Measurements from ENCODE around the gene MGARP. TPM values are rescaled to one million over a fixed set of nuclear protein-coding genes. Genes with fewer than 3 reads are reported as not detected.

The MGARP gene
- total RNA-seq, 2 donors from 2014 or later = 0.98 TPM; not detected in 1

DNA sequence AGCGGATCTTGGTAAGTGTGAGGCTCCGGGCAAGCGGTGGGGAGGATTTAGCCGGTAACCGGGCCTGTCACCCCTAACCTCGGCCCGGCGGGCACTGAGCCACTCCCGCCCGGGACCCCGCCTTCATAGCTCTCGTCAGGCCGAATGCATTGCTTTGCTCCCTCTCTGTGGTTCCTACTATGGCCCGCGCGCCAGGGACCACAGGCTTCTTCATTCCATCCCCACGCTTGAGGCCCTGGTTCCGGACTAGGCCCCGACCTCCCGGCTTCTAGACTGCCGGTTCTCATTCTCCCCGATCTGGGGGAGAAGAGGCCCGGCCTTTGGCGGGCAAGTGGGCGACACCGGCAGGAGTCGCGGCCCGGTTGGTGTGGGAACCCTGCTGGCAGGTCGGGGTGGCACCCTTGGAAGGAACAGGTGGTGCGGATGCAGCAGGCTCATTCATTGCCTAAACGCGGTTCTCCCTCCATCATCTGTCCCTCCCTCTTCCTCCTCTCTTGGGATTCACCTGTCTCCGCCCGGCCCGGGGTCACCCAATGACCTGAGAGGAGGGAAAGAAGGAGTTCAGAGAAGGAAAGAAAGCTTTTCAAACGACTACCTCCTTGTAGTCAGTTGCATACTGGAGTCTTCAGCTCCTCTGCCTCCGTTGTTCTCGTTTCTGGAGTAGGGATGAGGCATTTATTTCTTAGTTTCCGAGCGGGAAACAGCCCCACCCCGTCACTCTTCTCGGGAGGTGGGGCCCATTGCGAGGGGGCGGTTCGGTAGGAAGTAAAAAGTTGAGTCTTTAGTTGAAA lies 22.0 kb upstream of the MGARP start, which contains the start of gene NDUFC1:
NDUFC1 (minus strand) TSS at position 657 of the 791 bp plus-strand sequence. CDS start 6,679 bp downstream, outside the sequence.
- Mint-ChIP-seq H3K27ac (peak within 1 kb of the TSS; percentile 97), H3K36me3 (ENCODE audit: low read depth) (peaks cover 56% of the 10 kb centered on the region), H3K4me1 (peaks cover 10% of the 10 kb centered on the region), H3K4me3 (peak within 1 kb of the TSS; percentile 85), H3K27me3 (no peaks in the 10 kb centered on the region), H3K9me3 (no peaks in the 10 kb centered on the region)
- ATAC-seq (replicated peaks) = peak; percentile 49

DNA sequence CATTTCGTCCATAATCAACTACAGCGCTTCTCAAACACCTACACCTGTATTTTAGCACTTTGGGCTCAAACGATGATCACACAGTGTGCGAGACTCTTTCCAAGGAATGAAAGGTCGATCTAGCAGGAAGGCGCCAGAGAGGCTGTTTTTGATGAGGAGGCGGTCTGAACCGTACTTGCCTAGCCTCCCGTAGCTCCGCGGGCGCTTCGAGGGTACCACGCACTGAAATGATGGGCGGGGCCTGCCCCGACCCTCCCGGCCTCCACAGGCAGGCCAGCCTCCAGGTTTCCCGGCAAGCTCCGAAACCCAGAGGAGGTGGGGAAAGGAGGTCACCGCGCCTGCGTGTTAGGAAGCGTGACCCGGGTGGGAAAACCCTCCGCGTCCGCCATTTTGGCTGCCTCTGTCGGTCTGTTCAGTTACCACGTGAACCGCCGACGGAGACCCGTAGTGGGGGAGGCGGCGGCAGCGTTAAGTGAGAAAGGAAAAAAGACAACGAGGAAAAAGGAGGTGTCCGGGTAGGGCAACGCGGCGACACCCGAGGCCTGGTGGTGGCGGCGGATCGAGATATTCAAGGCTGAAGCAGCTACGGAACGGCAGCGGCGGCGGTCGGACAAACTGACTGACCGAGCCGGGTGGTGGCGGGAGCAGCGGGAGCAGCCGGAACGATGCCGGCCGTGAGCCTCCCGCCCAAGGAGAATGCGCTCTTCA lies 21.2 kb upstream of the MGARP start, which contains the start of gene NAA15:
NAA15 (plus strand) TSS at position 393 of the 708 bp plus-strand sequence; CDS start at position 666, 273 bp downstream.
- H3K9me3 Mint-ChIP-seq = no peaks in the 10 kb centered on the region
- peak within 1 kb of the TSS; percentile 85 for H3K4me3 Mint-ChIP-seq
- peak; percentile 90 for ATAC-seq (replicated peaks)
- no peaks in the 10 kb centered on the region for H3K27me3 Mint-ChIP-seq
- peaks cover 8% of the 10 kb centered on the region for H3K4me1 Mint-ChIP-seq
- H3K36me3 Mint-ChIP-seq (ENCODE audit: low read depth) = peaks cover 49% of the 10 kb centered on the region
- H3K27ac Mint-ChIP-seq = peak within 1 kb of the TSS; percentile 97

DNA sequence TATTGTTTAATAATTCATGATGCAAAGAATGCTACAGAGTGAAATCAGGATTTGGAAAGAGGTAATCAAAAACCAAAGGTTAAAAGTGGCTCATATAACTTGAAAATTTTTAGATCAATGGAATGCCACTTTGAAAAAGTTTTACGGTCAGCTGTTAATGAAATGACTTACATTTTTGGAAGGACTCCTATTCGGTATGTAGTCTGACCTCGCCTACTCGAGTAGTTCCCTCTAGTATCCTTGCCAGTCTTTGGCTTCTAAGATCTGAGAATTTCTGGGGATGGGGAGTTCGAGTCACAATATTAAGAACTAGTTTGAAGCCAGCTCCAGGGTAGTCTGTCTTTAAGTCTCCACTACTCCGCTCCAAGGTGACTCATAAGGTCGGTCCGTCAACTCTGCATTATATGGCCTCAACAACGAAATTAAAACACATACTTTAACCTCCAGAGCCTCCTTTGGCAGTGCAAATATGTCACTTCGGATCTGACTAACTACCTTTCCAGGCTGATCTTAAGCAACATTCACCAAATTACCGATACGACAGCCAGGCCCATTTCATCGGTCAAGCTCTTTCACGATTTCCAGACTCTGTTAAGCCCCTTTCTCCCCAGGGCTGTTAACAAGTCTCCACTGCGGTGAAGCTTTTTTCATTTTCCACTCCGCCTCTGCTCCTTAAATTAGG lies 20.5 kb upstream of the MGARP start:
- Mint-ChIP-seq H3K9me3 (no peaks in the 10 kb centered on the region), H3K36me3 (ENCODE audit: low read depth) (peaks cover 47% of the 10 kb centered on the region), H3K27ac (peak overlapping the region; percentile 97), H3K4me1 (peaks cover 8% of the 10 kb centered on the region), H3K27me3 (no peaks in the 10 kb centered on the region), H3K4me3 (peak overlapping the region; percentile 85)
- peak; percentile 53 for ATAC-seq (replicated peaks)

DNA sequence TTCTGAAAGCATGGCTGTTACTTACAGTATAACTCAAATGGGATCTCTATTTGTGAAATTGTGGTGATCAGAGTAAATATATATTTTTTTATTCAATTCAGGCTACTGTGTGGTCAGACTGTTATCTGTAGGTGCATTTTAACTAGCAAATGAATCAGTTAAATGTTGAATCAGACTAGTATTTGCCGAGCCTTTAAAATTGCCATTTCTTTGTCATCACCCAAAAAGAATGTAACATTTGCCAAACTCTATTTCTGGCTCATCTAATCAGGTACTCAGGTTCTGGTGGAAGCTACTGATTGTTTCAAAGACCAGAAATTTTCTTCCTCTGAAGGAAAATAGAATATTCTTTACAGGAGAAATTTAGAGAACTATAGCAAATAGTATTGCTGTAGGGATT lies 19.5 kb upstream of the MGARP start:
- peak overlapping the region; percentile 85 for H3K4me3 Mint-ChIP-seq
- no peak for ATAC-seq (replicated peaks)
- no peaks in the 10 kb centered on the region for H3K27me3 Mint-ChIP-seq
- no peaks in the 10 kb centered on the region for H3K9me3 Mint-ChIP-seq
- H3K4me1 Mint-ChIP-seq = peaks cover 13% of the 10 kb centered on the region
- peaks cover 47% of the 10 kb centered on the region for H3K36me3 Mint-ChIP-seq (ENCODE audit: low read depth)
- H3K27ac Mint-ChIP-seq = no peak overlapping the region

DNA sequence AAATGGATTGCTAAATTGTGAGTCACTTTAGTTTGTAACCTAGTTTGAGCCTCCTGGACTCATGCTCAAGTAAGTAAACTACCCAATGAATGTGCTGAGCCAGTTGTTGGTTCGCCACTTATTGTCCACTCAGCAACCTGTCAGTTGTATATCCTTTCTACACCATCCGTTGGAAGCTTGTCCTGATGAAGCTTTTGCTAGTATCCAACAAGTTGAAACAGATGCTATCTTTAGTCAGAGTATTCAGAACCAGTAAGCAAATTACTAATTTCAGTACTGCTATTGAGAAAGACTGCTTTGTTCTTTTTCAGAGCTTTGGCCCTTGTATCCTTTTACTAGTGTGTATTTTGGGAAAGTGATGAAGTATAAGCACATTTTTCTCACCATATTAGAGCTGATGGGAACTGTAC lies 17.0 kb upstream of the MGARP start:
- Mint-ChIP-seq H3K36me3 (ENCODE audit: low read depth) (peaks cover 48% of the 10 kb centered on the region), H3K4me3 (peak overlapping the region; percentile 99), H3K27me3 (no peaks in the 10 kb centered on the region), H3K4me1 (peaks cover 13% of the 10 kb centered on the region), H3K27ac (peak overlapping the region; percentile 99), H3K9me3 (no peaks in the 10 kb centered on the region)
- no peak for ATAC-seq (replicated peaks)

DNA sequence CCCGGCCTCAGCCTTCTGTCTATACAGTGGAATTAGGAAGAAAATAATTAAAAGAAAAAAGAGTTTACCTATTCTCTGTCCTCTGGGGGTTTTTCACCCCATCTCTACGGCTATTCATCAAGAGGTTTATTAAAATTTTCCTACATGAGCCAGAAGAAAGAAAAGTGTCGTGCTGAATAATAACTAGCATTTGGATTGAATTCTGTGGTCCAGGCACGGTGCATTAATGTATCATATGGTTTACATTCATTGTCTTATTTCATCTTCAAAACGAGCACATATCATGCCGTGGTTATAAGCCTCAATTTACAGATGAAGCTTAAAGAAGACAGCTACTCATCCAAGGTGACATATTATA lies 15.9 kb upstream of the MGARP start:
- no peaks in the 10 kb centered on the region for H3K27me3 Mint-ChIP-seq
- no peaks in the 10 kb centered on the region for H3K9me3 Mint-ChIP-seq
- peak overlapping the region; percentile 99 for H3K4me3 Mint-ChIP-seq
- ATAC-seq (replicated peaks) = peak; percentile 41
- H3K27ac Mint-ChIP-seq = peak overlapping the region; percentile 99
- peaks cover 13% of the 10 kb centered on the region for H3K4me1 Mint-ChIP-seq
- peaks cover 50% of the 10 kb centered on the region for H3K36me3 Mint-ChIP-seq (ENCODE audit: low read depth)

DNA sequence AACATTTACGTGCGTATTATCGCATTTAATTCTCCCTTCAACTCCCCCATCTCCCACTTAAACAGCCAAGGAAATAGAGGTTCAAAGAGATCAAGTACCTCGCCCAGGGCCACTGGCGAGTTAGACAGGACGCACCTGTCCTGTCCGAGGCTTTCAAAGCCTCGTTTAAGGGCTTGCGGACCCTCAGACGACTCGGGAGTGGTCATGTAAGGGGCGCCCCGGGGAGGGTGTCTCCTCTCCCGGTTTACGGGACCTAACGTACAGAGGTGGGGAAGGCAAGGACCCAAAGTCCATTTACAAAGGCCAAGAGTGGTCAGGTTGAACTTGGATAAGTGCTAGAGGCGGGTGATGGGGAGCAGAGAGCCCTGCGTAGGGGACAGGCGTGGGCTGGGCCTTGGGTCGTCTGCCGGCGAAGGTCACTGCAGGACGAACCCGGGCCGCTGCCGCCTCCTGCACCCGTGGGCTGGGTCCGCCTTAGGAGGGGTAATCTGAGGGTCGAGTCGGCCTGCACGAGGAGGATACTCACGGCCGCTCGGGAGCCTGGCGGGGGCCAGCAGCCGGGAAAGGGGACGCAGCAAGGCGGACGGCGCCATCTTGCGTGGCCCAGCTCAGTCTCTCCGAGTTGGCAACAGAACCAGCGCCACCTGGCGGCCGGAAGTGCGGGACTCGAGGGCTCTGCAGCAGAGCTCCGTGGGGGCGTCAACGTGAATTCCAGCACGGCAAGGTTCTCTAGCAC lies 15.3 kb upstream of the MGARP start:
- Mint-ChIP-seq H3K27me3 (no peaks in the 10 kb centered on the region), H3K27ac (peak overlapping the region; percentile 99), H3K4me3 (peak overlapping the region; percentile 99), H3K36me3 (ENCODE audit: low read depth) (peaks cover 53% of the 10 kb centered on the region), H3K4me1 (peaks cover 13% of the 10 kb centered on the region), H3K9me3 (no peaks in the 10 kb centered on the region)
- ATAC-seq (replicated peaks) = peak; percentile 91

DNA sequence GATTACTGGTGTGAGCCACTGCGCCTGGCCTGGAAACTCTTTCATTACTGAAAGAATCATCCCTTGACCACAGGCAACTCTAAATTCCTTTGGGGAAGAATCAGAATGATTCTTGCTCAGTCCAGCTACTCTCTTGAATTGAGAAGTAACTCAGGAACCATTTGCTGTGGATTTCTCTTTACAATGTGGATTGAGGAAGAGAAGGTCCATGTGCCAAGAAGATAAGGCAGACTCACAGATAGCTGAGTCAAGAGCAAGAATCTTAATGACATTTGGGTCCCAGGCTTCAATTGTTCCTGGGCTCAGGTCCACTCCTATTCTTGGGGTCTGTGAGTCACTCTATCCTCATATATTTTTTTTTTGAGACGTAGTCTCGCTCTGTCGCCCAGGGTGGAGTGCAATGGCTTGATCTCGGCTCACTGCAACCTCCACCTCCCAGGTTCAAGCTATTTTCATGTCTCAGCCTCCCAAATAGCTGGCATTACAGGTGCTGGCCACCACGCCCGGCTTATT lies 6.2 kb upstream of the MGARP start:
- Mint-ChIP-seq H3K27me3 (no peaks in the 10 kb centered on the region), H3K9me3 (peaks cover 4% of the 10 kb centered on the region), H3K27ac (no peak overlapping the region), H3K36me3 (ENCODE audit: low read depth) (peaks cover 37% of the 10 kb centered on the region), H3K4me3 (no peak overlapping the region), H3K4me1 (no peaks in the 10 kb centered on the region)
- ATAC-seq (replicated peaks) = no peak

DNA sequence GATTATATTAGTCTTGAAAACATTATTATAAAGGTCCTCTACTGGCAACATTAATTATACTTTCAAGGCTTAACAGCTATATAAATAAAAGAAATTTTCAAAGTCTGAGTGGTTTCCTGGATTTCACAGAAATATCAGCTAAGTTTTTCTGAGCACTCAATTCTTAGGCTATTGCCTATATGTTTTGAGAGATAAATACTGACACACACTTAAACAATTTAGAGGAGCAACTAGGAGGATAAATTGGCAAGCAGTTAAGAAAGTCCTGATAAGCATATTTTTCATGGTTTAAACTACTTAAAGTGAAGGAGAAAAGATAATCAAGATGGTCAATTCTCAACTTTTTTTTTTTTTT lies 2.7 kb upstream of the MGARP start:
- peaks cover 6% of the 10 kb centered on the region for H3K4me1 Mint-ChIP-seq
- H3K4me3 Mint-ChIP-seq = no peak overlapping the region
- ATAC-seq (replicated peaks) = no peak
- H3K27ac Mint-ChIP-seq = no peak overlapping the region
- H3K9me3 Mint-ChIP-seq = peaks cover 4% of the 10 kb centered on the region
- peaks cover 4% of the 10 kb centered on the region for H3K36me3 Mint-ChIP-seq (ENCODE audit: low read depth)
- H3K27me3 Mint-ChIP-seq = peaks cover 20% of the 10 kb centered on the region

DNA sequence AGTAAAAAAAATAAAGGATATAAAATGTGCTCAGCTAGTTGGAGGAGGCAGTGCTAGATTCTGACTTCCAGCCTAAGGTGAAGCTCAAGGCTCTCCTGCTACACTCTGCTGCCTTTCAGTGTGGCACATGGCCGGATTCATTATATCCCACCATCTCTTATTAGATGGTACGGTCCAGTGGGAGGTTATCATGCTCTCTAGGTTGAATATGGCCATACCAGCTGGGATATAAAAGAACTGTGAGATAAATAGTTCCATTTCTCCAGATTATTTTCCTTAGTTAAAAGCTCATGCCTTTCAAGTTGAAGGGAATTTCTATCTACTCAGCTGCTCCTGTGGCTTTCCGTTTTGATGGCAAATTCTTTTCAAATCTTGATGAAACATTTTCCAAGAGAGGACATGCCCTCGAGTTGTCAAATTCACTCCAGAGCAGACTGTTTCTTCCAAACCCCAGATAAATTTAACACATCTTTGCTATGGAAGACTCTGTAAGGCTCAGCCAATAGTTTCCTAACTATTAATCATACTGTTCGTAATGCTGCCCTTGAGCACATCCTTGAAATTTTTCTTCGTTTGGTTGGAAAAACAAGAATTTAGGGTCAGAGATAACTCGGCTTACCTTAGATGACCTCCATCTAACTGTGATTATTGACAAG lies 2.2 kb upstream of the MGARP start:
- Mint-ChIP-seq H3K4me3 (no peak overlapping the region), H3K36me3 (ENCODE audit: low read depth) (no peaks in the 10 kb centered on the region), H3K27me3 (peaks cover 23% of the 10 kb centered on the region), H3K4me1 (peaks cover 6% of the 10 kb centered on the region), H3K9me3 (peaks cover 4% of the 10 kb centered on the region), H3K27ac (no peak overlapping the region)
- ATAC-seq (replicated peaks) = no peak

DNA sequence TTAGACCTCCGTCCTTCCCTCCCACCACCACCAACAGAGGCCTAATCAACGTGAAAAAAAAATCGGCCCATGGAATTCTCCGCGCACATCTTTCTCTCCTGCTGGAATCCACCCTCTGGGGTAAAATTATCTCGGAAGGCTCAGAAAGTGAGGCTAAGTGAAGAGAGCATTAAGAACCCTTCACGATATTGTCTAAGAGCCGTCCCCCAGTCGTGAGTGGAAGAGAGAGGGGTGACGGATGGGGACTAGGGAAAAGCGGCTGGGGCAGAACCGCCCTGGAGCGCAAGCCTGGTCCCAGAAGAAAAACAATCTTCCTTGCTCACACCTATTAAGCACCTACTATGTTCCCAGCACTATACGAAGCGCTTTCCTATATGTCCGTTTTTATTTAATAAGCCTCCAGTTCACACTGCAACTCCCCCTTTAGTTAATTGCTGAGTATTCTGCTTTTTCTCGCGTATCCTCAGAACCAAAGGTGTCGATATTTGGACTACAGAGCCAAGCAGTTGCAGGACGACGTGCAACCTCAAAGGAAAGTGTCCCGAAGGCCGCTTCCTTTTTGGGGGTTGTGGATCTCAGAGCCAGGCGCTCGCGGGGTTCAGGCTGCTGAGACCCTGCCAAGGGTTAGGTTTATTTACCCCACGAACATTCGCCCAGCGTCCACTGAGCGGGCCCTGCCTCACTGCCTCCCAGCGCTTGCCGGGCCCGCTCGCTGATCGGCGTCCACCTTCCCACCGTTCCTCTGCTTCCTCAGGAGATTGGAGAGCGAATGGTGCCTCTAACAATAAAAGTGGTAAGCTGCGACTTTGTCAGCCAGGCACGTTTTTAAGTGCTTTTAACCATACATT lies 889 bp downstream of the MGARP start:
- H3K4me1 Mint-ChIP-seq = peaks cover 6% of the 10 kb centered on the region
- no peaks in the 10 kb centered on the region for H3K9me3 Mint-ChIP-seq
- ATAC-seq (replicated peaks) = peak; percentile 46
- no peaks in the 10 kb centered on the region for H3K36me3 Mint-ChIP-seq (ENCODE audit: low read depth)
- peak overlapping the region; percentile 78 for H3K4me3 Mint-ChIP-seq
- H3K27ac Mint-ChIP-seq = no peak overlapping the region
- H3K27me3 Mint-ChIP-seq = peaks cover 33% of the 10 kb centered on the region

DNA sequence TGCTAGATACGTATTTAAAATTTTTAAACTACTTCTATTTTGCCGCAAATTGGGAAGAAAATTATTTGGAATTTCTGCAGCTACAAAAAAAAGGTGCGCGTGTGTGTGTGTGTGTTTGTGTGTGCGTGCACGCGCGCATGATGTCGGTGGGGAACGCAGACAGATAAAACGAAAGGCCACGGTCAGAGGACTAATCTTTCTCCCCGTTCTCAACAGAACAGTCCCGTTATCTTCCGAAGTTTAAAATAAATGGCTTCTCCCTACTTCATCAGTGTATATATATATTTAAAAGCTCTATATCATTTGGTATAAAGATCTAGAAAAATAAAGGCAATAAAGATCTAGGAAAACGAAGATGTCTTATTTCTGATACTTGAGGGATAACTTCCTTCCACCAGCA lies 1.5 kb downstream of the MGARP start:
- H3K27ac Mint-ChIP-seq = no peak overlapping the region
- peaks cover 33% of the 10 kb centered on the region for H3K27me3 Mint-ChIP-seq
- no peaks in the 10 kb centered on the region for H3K36me3 Mint-ChIP-seq (ENCODE audit: low read depth)
- no peak for ATAC-seq (replicated peaks)
- H3K4me1 Mint-ChIP-seq = peaks cover 6% of the 10 kb centered on the region
- no peaks in the 10 kb centered on the region for H3K9me3 Mint-ChIP-seq
- H3K4me3 Mint-ChIP-seq = peak overlapping the region; percentile 78

DNA sequence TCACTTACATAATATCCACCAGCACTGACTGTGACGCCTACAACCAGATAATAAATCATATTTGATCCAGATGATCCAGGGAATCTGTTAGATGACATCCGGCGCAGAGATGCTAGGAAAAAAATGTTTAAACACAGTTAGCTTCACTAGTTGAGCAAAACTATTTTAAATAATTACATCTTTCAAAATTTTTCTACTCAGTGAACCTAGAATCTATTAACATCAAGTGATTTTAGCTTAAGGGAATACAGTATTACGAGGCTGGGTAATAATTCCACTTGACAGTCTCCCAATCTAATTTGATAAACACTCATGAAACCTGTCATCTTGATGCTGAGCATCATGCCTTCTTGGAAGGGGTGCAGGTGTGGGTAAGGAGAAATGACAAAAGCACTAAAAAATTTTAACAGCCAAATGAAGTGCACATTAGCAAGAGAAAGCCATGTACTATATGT lies 4.7 kb downstream of the MGARP start:
- Mint-ChIP-seq H3K36me3 (ENCODE audit: low read depth) (no peaks in the 10 kb centered on the region), H3K4me3 (no peak overlapping the region), H3K27ac (no peak overlapping the region), H3K9me3 (no peaks in the 10 kb centered on the region), H3K4me1 (peaks cover 6% of the 10 kb centered on the region), H3K27me3 (peaks cover 27% of the 10 kb centered on the region)
- no peak for ATAC-seq (replicated peaks)
